WTC11 (cell line): ENCODE results near the gene KRTAP10-4. TPM values are rescaled to one million over a fixed set of nuclear protein-coding genes. Genes with fewer than 3 reads are reported as not detected.

ENCODE experiments used
- ATAC-seq: fragments of 200-7000 bp; cut with Tn5 transposase; 2 replicates; pipeline ENCODE4 v1.10.0; 2021; ENCODE audit warnings: mild to moderate bottlenecking, moderate library complexity
- CTCF ChIA-PET: fragments of 300-600 bp; sonication (Branson Sonifier 250); formaldehyde crosslinking; loops from one replicate; lab custom pipeline; 2021; ENCODE audit warnings: antibody characterized with exemption; lab: Charles Lee
- POLR2A ChIA-PET: fragments of 350-600 bp; sonication (Branson Sonifier 250); formaldehyde crosslinking; loops from one replicate; lab custom pipeline; 2021; ENCODE audit warnings: antibody characterized with exemption; lab: Charles Lee
- DNase-seq: peaks from one replicate; pipeline ENCODE4 v3.0.0; 2021; ENCODE audit warnings: low spot score
- H3K27ac Mint-ChIP-seq: 2 replicates; pipeline ENCODE4 v1.8.0; 2021; ENCODE audit warnings: mixed read lengths
- H3K27me3 Mint-ChIP-seq: 2 replicates; pipeline ENCODE4 v1.8.0; 2021; ENCODE audit warnings: low read depth, mild to moderate bottlenecking, moderate library complexity, mixed read lengths
- H3K36me3 Mint-ChIP-seq: 2 replicates; pipeline ENCODE4 v1.8.0; 2021; ENCODE audit warnings: mixed read lengths
- H3K4me1 Mint-ChIP-seq: 2 replicates; pipeline ENCODE4 v1.8.0; 2022; ENCODE audit warnings: mixed read lengths
- H3K4me3 Mint-ChIP-seq: 2 replicates; pipeline ENCODE4 v1.8.0; 2021; ENCODE audit warnings: mild to moderate bottlenecking, moderate library complexity, mixed read lengths
- H3K9me3 Mint-ChIP-seq: 2 replicates; pipeline ENCODE4 v1.8.0; 2021; ENCODE audit warnings: mixed read lengths
- ATF1 ChIP-seq: sonication (generic); formaldehyde crosslinking; IDR thresholded peaks from 2 replicates; pipeline ENCODE4 v1.8.1; 2023; ENCODE audit warnings: mild to moderate bottlenecking, moderate library complexity, missing genetic modification reagents
- CREM ChIP-seq: sonication (generic); formaldehyde crosslinking; IDR thresholded peaks from 2 replicates; pipeline ENCODE4 v1.8.1; 2022; ENCODE audit warnings: mild to moderate bottlenecking, missing genetic modification reagents, moderate library complexity
- ELF4 ChIP-seq: sonication (generic); formaldehyde crosslinking; IDR thresholded peaks from 2 replicates; pipeline ENCODE4 v1.8.1; 2022; ENCODE audit warnings: low read depth, mild to moderate bottlenecking, moderate library complexity, missing genetic modification reagents
- GRHL2 ChIP-seq: fragments of 250-450 bp; sonication (Bioruptor Pico); IDR thresholded peaks from 2 replicates; pipeline ENCODE4 v1.8.0; 2022; ENCODE audit warnings: mild to moderate bottlenecking, moderate library complexity; ENCODE audit not compliant: insufficient replicate concordance, severe bottlenecking
- ZNF138 ChIP-seq: sonication (generic); formaldehyde crosslinking; conservative IDR thresholded peaks from 2 replicates; pipeline ENCODE4 v1.8.1; 2022; ENCODE audit warnings: mild to moderate bottlenecking, moderate library complexity, missing genetic modification reagents
- ZNF219 ChIP-seq: sonication (generic); formaldehyde crosslinking; IDR thresholded peaks from 2 replicates; pipeline ENCODE4 v1.8.0; 2023; ENCODE audit warnings: missing genetic modification reagents, mild to moderate bottlenecking, borderline replicate concordance
- ZNF232 ChIP-seq: sonication (generic); formaldehyde crosslinking; IDR thresholded peaks from 2 replicates; pipeline ENCODE4 v1.8.0; 2022; ENCODE audit warnings: mild to moderate bottlenecking, missing genetic modification reagents
- ZNF423 ChIP-seq: fragments of 250-450 bp; sonication (Bioruptor Pico); IDR thresholded peaks from 2 replicates; pipeline ENCODE4 v2.1.2; 2022; ENCODE audit warnings: mild to moderate bottlenecking, moderate library complexity
- total RNA-seq: library from RNA; stranded (reverse); gene quantifications from 3 replicates; pipeline ENCODE4 v1.2.3, GENCODE V29; 2021
- TF ChIP-seq, protein P1 (sequence below): sonication (generic); formaldehyde crosslinking; IDR thresholded peaks from 2 replicates; pipeline ENCODE4 v1.8.1; 2022; ENCODE audit warnings: low read depth, missing genetic modification reagents, borderline replicate concordance
- TF ChIP-seq, protein P2 (sequence below): sonication (generic); formaldehyde crosslinking; IDR thresholded peaks from 2 replicates; pipeline ENCODE4 v1.8.1; 2022; ENCODE audit warnings: missing genetic modification reagents, borderline replicate concordance
- TF ChIP-seq, protein P3 (sequence below): fragments of 250-450 bp; sonication (Bioruptor Pico); conservative IDR thresholded peaks from 2 replicates; pipeline ENCODE4 v1.9.0; 2021; ENCODE audit warnings: mild to moderate bottlenecking
- TF ChIP-seq, protein P4 (sequence below): sonication (generic); formaldehyde crosslinking; IDR thresholded peaks from 2 replicates; pipeline ENCODE4 v1.8.1; 2023; ENCODE audit warnings: mild to moderate bottlenecking, moderate library complexity, missing genetic modification reagents
- TF ChIP-seq, protein P5 (sequence below): sonication (generic); formaldehyde crosslinking; IDR thresholded peaks from 2 replicates; pipeline ENCODE4 v1.8.0; 2022; ENCODE audit warnings: mild to moderate bottlenecking, missing genetic modification reagents
- TF ChIP-seq, protein P6 (sequence below): fragments of 250-450 bp; sonication (Bioruptor Pico); IDR thresholded peaks from 2 replicates; pipeline ENCODE4 v1.9.0; 2021; ENCODE audit warnings: moderate library complexity, mild to moderate bottlenecking, inconsistent platforms, borderline replicate concordance

The KRTAP10-4 gene
- total RNA-seq, 1 experiment from 2014 or later = not detected

DNA sequence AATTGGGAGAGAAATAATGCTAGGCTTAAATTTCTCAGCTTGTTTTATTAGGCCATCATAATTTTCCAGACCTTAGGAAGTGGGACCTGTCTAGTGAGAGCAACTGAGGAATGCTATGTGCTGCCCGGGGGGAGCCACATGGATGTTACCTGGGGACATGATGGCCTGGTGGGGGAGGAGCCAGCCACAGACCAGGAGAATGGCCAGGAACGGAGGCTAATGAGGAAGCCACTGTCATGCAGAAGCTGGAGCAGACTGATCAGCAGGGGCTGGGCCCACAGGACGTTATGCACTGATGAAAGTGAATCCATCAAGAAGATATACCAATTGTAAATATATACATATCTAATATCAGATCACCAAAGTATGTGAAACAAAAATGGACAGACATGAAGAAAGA is 29.0 kb upstream of the KRTAP10-4 start (continued):
- TF ChIP-seq, protein P1, sequence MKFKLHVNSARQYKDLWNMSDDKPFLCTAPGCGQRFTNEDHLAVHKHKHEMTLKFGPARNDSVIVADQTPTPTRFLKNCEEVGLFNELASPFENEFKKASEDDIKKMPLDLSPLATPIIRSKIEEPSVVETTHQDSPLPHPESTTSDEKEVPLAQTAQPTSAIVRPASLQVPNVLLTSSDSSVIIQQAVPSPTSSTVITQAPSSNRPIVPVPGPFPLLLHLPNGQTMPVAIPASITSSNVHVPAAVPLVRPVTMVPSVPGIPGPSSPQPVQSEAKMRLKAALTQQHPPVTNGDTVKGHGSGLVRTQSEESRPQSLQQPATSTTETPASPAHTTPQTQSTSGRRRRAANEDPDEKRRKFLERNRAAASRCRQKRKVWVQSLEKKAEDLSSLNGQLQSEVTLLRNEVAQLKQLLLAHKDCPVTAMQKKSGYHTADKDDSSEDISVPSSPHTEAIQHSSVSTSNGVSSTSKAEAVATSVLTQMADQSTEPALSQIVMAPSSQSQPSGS = no peak
- TF ChIP-seq, protein P2, sequence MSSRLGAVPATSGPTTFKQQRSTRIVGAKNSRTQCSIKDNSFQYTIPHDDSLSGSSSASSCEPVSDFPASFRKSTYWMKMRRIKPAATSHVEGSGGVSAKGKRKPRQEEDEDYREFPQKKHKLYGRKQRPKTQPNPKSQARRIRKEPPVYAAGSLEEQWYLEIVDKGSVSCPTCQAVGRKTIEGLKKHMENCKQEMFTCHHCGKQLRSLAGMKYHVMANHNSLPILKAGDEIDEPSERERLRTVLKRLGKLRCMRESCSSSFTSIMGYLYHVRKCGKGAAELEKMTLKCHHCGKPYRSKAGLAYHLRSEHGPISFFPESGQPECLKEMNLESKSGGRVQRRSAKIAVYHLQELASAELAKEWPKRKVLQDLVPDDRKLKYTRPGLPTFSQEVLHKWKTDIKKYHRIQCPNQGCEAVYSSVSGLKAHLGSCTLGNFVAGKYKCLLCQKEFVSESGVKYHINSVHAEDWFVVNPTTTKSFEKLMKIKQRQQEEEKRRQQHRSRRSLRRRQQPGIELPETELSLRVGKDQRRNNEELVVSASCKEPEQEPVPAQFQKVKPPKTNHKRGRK (CRISPR knock-in tag) = no peak
- no peak for TF ChIP-seq ATF1 (CRISPR knock-in tag)
- no peak for TF ChIP-seq ELF4 (CRISPR knock-in tag)
- no peak for TF ChIP-seq GRHL2 (CRISPR knock-in tag)
- no peak for TF ChIP-seq CREM (CRISPR knock-in tag)
- no peak for TF ChIP-seq ZNF219 (CRISPR knock-in tag)
- no peak for TF ChIP-seq ZNF232 (CRISPR knock-in tag)

DNA sequence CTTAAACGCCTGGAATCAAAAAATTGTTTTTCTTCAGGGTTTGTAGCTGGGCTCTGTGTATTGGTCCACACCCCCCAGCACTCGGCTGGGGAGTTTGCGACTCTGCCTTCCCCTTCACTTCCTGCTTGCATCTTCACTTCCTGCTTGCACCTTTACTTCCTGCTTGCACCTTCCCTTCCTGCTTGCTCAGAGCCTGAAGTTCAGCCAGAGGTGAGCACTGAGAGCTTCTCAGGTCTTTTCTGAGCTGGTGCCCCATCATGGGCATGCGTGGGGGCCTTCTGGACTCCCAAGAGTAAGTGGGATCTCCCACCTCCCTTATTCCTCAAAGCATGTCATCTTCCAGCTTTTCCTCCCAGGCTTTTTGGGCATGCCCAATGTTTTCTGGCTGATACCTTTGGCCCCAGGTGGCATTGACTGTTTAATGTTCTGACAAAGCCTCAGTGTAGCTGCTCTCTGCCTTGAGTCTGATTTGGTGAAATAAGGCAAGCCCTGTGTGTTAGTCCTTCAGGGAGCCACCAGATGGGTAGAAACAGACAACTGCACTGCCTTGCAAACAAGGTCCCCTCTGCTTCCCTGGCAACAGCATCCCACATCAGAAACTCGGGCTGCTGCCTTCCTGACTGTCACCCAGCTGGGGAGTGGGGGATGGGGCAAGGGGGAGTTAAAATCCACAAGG is 25.7 kb upstream of the KRTAP10-4 start:
- ChIA-PET CTCF (no interaction called here), POLR2A (no interaction called here)
- TF ChIP-seq, protein P3, sequence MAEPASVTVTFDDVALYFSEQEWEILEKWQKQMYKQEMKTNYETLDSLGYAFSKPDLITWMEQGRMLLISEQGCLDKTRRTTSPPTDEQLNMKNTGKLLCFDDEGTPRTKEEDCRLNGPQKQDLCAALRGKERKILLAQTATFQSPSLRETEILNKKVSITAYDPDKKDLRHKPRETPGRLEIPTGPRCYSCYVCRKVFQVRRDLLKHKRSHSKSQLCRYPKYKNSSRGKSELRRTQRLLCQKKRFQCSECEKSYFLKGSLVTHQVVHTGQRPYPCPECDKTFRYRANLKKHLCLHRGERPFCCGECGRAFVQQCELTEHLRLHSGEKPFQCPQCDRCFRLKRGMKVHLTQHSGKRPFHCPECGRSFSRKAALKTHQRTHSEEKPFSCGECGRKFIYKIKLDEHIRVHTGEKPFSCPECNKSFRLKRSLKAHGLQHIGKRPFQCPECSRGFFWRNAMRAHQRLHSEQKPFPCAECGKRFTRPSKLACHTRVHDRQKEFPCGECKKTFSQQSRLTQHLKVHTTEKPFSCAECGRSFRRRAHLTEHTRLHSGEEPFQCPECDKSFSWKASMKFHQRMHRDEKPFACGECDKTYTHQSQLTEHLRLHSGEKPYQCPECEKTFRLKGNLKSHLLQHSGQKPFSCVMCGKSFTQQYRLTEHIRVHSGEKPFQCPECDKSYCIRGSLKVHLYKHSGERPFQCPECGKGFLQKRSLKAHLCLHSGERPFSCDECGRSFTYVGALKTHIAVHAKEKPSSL (CRISPR knock-in tag) = no peak
- no peak for TF ChIP-seq ZNF138 (CRISPR knock-in tag)
- TF ChIP-seq, protein P4, sequence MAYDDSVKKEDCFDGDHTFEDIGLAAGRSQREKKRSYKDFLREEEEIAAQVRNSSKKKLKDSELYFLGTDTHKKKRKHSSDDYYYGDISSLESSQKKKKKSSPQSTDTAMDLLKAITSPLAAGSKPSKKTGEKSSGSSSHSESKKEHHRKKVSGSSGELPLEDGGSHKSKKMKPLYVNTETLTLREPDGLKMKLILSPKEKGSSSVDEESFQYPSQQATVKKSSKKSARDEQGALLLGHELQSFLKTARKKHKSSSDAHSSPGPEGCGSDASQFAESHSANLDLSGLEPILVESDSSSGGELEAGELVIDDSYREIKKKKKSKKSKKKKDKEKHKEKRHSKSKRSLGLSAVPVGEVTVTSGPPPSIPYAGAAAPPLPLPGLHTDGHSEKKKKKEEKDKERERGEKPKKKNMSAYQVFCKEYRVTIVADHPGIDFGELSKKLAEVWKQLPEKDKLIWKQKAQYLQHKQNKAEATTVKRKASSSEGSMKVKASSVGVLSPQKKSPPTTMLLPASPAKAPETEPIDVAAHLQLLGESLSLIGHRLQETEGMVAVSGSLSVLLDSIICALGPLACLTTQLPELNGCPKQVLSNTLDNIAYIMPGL (CRISPR knock-in tag) = no peak
- TF ChIP-seq ZNF423 (CRISPR knock-in tag) = no peak
- TF ChIP-seq, protein P5, sequence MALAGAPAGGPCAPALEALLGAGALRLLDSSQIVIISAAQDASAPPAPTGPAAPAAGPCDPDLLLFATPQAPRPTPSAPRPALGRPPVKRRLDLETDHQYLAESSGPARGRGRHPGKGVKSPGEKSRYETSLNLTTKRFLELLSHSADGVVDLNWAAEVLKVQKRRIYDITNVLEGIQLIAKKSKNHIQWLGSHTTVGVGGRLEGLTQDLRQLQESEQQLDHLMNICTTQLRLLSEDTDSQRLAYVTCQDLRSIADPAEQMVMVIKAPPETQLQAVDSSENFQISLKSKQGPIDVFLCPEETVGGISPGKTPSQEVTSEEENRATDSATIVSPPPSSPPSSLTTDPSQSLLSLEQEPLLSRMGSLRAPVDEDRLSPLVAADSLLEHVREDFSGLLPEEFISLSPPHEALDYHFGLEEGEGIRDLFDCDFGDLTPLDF (CRISPR knock-in tag) = no peak
- TF ChIP-seq, protein P6, sequence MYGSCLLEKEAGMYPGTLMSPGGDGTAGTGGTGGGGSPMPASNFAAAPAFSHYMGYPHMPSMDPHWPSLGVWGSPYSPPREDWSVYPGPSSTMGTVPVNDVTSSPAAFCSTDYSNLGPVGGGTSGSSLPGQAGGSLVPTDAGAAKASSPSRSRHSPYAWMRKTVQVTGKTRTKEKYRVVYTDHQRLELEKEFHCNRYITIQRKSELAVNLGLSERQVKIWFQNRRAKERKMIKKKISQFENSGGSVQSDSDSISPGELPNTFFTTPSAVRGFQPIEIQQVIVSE (CRISPR knock-in tag) = no peak
- TF ChIP-seq, protein P2 (CRISPR knock-in tag) = no peak
- TF ChIP-seq CREM (CRISPR knock-in tag) = no peak
- Mint-ChIP-seq H3K4me1 (peaks cover 46% of the 10 kb centered on the region), H3K27ac (peak overlapping the region; percentile 92), H3K27me3 (peaks cover 5% of the 10 kb centered on the region; the same call in 1 of the 2 replicates), H3K4me3 (no peak overlapping the region), H3K9me3 (peaks cover 20% of the 10 kb centered on the region), H3K36me3 (peaks cover 8% of the 10 kb centered on the region)
- ATAC-seq (no peak), DNase-seq (no peak)
